ENCODE data around the gene ELAVL1. TPM values are rescaled to one million over a fixed set of nuclear protein-coding genes. Genes with fewer than 3 reads are reported as not detected.

The ELAVL1 gene
- total RNA-seq, 1 donor from 2014 or later = 122 TPM

DNA sequence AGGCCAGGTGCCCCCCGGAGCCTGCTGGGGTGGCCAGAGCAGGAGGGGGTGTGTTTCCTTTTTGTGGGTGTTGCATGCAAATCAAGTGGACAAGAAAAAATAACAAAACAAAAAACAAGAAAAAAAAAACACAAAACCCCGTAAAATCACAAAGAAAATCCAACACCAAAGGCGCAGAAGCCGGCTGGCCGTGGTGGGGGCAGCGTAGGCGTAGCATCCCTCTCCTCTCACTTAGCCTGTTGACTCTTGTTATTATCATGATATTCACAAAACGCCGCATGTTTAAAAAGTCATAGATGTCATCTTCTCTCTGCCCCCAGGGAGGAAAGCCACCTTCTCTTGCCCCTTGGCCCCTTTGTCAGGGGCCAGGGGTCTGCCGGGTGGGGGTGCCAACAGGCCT is 91.8 kb downstream of the ELAVL1 start:
- Mint-ChIP-seq H3K4me3 (ENCODE audit: unreplicated experiment) (no peak overlapping the region), H3K9me3 (ENCODE audit: unreplicated experiment) (peaks cover 2% of the 10 kb centered on the region), H3K27me3 (ENCODE audit: unreplicated experiment) (peaks cover 18% of the 10 kb centered on the region), H3K27ac (ENCODE audit: unreplicated experiment) (no peak overlapping the region), H3K4me1 (ENCODE audit: low read depth, unreplicated experiment) (peaks cover 2% of the 10 kb centered on the region), H3K36me3 (ENCODE audit: unreplicated experiment) (no peaks in the 10 kb centered on the region)
- TF ChIP-seq, protein P1, sequence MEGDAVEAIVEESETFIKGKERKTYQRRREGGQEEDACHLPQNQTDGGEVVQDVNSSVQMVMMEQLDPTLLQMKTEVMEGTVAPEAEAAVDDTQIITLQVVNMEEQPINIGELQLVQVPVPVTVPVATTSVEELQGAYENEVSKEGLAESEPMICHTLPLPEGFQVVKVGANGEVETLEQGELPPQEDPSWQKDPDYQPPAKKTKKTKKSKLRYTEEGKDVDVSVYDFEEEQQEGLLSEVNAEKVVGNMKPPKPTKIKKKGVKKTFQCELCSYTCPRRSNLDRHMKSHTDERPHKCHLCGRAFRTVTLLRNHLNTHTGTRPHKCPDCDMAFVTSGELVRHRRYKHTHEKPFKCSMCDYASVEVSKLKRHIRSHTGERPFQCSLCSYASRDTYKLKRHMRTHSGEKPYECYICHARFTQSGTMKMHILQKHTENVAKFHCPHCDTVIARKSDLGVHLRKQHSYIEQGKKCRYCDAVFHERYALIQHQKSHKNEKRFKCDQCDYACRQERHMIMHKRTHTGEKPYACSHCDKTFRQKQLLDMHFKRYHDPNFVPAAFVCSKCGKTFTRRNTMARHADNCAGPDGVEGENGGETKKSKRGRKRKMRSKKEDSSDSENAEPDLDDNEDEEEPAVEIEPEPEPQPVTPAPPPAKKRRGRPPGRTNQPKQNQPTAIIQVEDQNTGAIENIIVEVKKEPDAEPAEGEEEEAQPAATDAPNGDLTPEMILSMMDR (IDR thresholded peaks at IDR 0.05; ENCODE audit: partially characterized antibody, unreplicated experiment) = no peak
- no peak for DNase-seq

DNA sequence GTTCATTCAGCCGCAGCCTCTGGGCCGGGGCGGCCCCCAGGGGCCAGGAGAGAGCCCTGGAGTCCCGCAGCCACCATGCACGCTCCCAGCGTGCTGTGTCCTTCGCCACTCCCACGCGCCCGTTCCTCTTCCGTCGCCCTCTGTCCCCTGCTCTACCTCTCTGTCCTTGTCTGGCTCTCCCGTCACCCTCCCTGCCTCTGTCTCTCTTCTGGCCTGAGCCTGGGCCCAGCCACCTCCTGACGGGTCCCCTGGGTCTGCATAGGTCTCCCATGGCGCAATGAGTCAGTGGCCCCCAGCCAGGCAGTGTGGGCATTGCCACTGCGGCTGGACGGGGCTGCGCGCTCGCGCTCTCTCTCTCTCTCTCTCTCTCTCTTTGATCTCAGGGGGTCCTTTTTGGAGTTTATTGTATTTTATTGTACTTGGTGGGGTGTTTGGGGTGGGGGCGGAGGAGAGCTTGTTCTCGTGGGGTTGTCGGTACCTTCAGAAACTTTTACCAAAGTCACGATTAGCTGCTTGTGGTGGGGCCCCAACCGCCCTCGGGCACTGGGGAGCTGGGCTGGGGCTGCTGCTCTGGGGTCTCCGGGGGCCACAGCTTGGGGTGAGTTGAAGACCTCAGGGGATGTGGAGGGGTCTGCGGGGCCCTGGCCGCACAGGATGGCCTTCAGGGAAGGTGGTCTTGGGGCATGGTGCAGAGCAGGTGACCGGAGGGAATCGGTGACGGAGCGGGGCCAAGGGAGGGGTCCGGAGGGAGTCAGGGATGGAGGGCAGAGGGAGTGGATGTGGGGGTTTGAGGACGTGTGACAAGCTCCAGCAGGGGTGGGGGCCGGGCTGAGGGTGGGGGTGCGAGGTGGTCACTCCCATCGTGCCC is 92.5 kb downstream of the ELAVL1 start:
- TF ChIP-seq, protein P1 (IDR thresholded peaks at IDR 0.05; ENCODE audit: partially characterized antibody, unreplicated experiment) = no peak
- Mint-ChIP-seq H3K36me3 (ENCODE audit: unreplicated experiment) (no peaks in the 10 kb centered on the region), H3K4me3 (ENCODE audit: unreplicated experiment) (no peak overlapping the region), H3K4me1 (ENCODE audit: low read depth, unreplicated experiment) (peaks cover 2% of the 10 kb centered on the region), H3K27me3 (ENCODE audit: unreplicated experiment) (peaks cover 13% of the 10 kb centered on the region), H3K9me3 (ENCODE audit: unreplicated experiment) (peaks cover 2% of the 10 kb centered on the region), H3K27ac (ENCODE audit: unreplicated experiment) (no peak overlapping the region)
- peak; percentile 12 for DNase-seq

DNA sequence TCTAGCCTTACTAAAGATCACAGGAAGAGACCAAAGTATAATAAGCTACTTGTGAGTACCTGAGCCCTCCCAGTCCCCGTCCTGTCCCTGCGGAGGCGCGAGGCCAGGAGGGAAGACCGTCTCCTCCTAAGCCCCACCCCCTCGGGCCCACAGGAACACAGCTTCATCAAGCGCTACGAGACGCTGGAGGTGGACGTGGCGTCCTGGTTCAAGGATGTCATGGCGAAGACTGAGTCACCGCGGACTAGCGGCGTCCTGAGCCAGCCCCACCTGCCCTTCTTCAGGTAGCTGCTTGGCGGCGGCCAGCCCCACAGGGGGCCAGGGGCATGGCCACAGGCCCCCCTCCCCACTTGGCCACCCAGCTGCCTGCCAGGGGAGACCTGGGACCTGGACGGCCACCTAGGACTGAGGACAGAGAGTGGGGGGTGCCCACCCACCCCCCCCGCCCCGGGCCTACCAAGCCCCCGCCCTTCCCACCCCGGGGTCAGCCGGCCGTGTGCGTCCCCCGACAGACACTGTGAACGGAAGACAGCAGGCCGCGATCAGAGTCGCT is 93.2 kb downstream of the ELAVL1 start:
- peaks cover 3% of the 10 kb centered on the region for H3K9me3 Mint-ChIP-seq (ENCODE audit: unreplicated experiment)
- no peaks in the 10 kb centered on the region for H3K36me3 Mint-ChIP-seq (ENCODE audit: unreplicated experiment)
- H3K4me3 Mint-ChIP-seq (ENCODE audit: unreplicated experiment) = no peak overlapping the region
- TF ChIP-seq, protein P1 (IDR thresholded peaks at IDR 0.05; ENCODE audit: partially characterized antibody, unreplicated experiment) = no peak
- no peak overlapping the region for H3K27ac Mint-ChIP-seq (ENCODE audit: unreplicated experiment)
- DNase-seq = peak; percentile 8
- H3K4me1 Mint-ChIP-seq (ENCODE audit: low read depth, unreplicated experiment) = peaks cover 2% of the 10 kb centered on the region
- H3K27me3 Mint-ChIP-seq (ENCODE audit: unreplicated experiment) = peaks cover 13% of the 10 kb centered on the region

DNA sequence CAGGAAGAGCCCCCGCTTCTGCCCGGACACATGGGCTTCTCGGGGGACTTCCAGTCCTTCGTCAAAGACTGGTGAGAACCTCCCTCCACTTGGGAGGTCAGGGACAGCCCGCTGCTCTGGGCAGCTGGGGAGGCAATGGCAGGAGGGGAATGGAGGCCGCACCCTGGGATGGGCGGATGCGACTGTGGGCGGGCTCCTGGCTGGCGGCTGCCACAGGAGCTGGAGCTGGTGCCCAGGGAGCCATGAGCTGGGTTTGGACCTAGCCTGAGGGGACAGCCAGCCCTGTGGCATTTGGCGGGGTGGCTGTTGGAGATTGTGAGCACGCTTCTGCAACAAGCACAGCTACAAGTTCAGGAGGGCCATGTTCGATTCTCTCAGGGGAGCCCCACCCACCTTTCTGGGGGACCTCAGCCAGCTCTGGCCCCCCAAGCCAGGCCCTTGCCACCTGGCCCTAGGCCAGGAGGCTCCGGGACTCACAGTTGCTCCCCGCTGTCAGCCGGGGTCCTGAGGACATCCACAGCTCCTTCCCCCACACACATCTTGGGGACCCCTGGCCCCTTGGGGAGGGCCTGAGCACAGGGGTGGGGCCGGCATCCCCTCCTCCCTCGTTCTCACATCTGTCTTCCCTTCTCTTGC is 93.8 kb downstream of the ELAVL1 start:
- Mint-ChIP-seq H3K4me3 (ENCODE audit: unreplicated experiment) (no peak overlapping the region), H3K27ac (ENCODE audit: unreplicated experiment) (no peak overlapping the region), H3K27me3 (ENCODE audit: unreplicated experiment) (peaks cover 10% of the 10 kb centered on the region), H3K9me3 (ENCODE audit: unreplicated experiment) (peaks cover 3% of the 10 kb centered on the region), H3K36me3 (ENCODE audit: unreplicated experiment) (no peaks in the 10 kb centered on the region), H3K4me1 (ENCODE audit: low read depth, unreplicated experiment) (no peaks in the 10 kb centered on the region)
- TF ChIP-seq, protein P1 (IDR thresholded peaks at IDR 0.05; ENCODE audit: partially characterized antibody, unreplicated experiment) = no peak
- peak; percentile 11 for DNase-seq
